CD14-positive monocyte (primary cell): ENCODE data around the gene LRPPRC. TPM values are rescaled to one million over a fixed set of nuclear protein-coding genes. Genes with fewer than 3 reads are reported as not detected.

Experiments
- DNase-seq, 3 donors: peaks; one replicate each; pipeline ENCODE4 v3.0.0-alpha.2; 2011 to 2022
- H2AFZ ChIP-seq: 2 replicates; pipeline ENCODE4 v1.6.0; 2012; ENCODE audit warnings: mild to moderate bottlenecking, low read depth, low read length, inconsistent platforms; ENCODE audit not compliant: insufficient read depth, poor library complexity, severe bottlenecking
- H3K27ac ChIP-seq, 2 donors: 1 replicate in 1 of 2; 2 replicates in 1 of 2; pipeline ENCODE4 v1.5.1; 2012 to 2013; ENCODE audit warnings: low read length in 2 of 2, control low read depth in 1 of 2, inconsistent platforms in 1 of 2, low read depth in 1 of 2, mild to moderate bottlenecking in 1 of 2
- H3K27me3 ChIP-seq, 2 donors: one replicate each; pipeline versions ENCODE4 v1.6.0 to v1.6.1; 2011 to 2013; ENCODE audit warnings: low read length in 2 of 2; ENCODE audit not compliant: control insufficient read depth in 2 of 2, insufficient read depth in 2 of 2
- H3K36me3 ChIP-seq, 2 donors: replicated peaks in 1 of 2; 1 replicate in 1 of 2; 2 replicates in 1 of 2; pipeline versions ENCODE4 v1.5.1 to v1.6.1; 2012 to 2013; ENCODE audit warnings: low read length in 2 of 2, control low read depth in 1 of 2, inconsistent platforms in 1 of 2, mild to moderate bottlenecking in 1 of 2; ENCODE audit not compliant: insufficient read depth in 2 of 2, control insufficient read depth in 1 of 2
- H3K4me1 ChIP-seq, 2 donors: 1 replicate in 1 of 2; 2 replicates in 1 of 2; pipeline versions ENCODE4 v1.5.1 to v1.6.1; 2012 to 2013; ENCODE audit warnings: low read length in 2 of 2, control low read depth in 1 of 2, inconsistent platforms in 1 of 2, mild to moderate bottlenecking in 1 of 2, moderate library complexity in 1 of 2; ENCODE audit not compliant: insufficient read depth in 2 of 2, control insufficient read depth in 1 of 2
- H3K4me2 ChIP-seq: replicated peaks from 2 replicates; pipeline ENCODE3; 2012; ENCODE audit warnings: low read length, moderate library complexity, mild to moderate bottlenecking; ENCODE audit not compliant: poor library complexity, severe bottlenecking; ENCODE audit errors: extremely low read depth
- H3K4me3 ChIP-seq, 3 experiments: fragments of 200-600 bp in 1 of 3; sonication (generic) in 1 of 3; replicated peaks in 1 of 3; 1 replicate in 2 of 3; 2 replicates in 1 of 3; pipeline ENCODE4 v1.5.1; 2011 to 2013; ENCODE audit warnings: low read length in 3 of 3, mild to moderate bottlenecking in 3 of 3, control low read depth in 2 of 3, low read depth in 2 of 3, inconsistent platforms in 1 of 3, moderate library complexity in 1 of 3
- H3K79me2 ChIP-seq: 2 replicates; pipeline ENCODE4 v1.6.0; 2012; ENCODE audit warnings: mild to moderate bottlenecking, control low read depth, inconsistent platforms, low read length, moderate library complexity; ENCODE audit not compliant: insufficient read depth
- H3K9ac ChIP-seq: 2 replicates; pipeline ENCODE4 v1.6.0; 2017; ENCODE audit warnings: low read length, mild to moderate bottlenecking; ENCODE audit not compliant: insufficient read depth, poor library complexity, severe bottlenecking
- H3K9me3 ChIP-seq, 2 donors: replicated peaks in 1 of 2; 1 replicate in 1 of 2; 2 replicates in 1 of 2; pipeline versions ENCODE4 v1.5.1 to v1.6.1; 2012 to 2013; ENCODE audit warnings: low read length in 2 of 2, control low read depth in 1 of 2; ENCODE audit not compliant: control insufficient read depth in 1 of 2, insufficient read depth in 1 of 2
- H4K20me1 ChIP-seq: 2 replicates; pipeline ENCODE4 v1.6.0; 2012; ENCODE audit warnings: mild to moderate bottlenecking, low read length, control low read depth, moderate library complexity; ENCODE audit not compliant: insufficient read depth
- H3K27ac Mint-ChIP-seq, 7 donors: one replicate each; pipeline ENCODE4 v1.8.0; 2020; ENCODE audit warnings: mild to moderate bottlenecking in 7 of 7, mixed read lengths in 7 of 7, moderate library complexity in 6 of 7, inconsistent platforms in 2 of 7
- H3K27me3 Mint-ChIP-seq, 3 donors: one replicate each; pipeline ENCODE4 v1.8.0; 2021 to 2022; ENCODE audit warnings: low read depth in 3 of 3, mild to moderate bottlenecking in 3 of 3, mixed read lengths in 3 of 3, moderate library complexity in 3 of 3, inconsistent platforms in 1 of 3
- H3K36me3 Mint-ChIP-seq, 2 donors: one replicate each; pipeline ENCODE4 v1.8.0; 2020; ENCODE audit warnings: mixed read lengths in 2 of 2, inconsistent platforms in 1 of 2, mild to moderate bottlenecking in 1 of 2
- H3K4me1 Mint-ChIP-seq: one replicate; pipeline ENCODE4 v1.8.0; 2020; ENCODE audit warnings: mild to moderate bottlenecking, mixed read lengths
- H3K4me3 Mint-ChIP-seq, 2 donors: one replicate each; pipeline ENCODE4 v1.8.0; 2020; ENCODE audit warnings: mild to moderate bottlenecking in 2 of 2, mixed read lengths in 2 of 2, moderate library complexity in 1 of 2
- H3K9me3 Mint-ChIP-seq, 7 donors: one replicate each; pipeline ENCODE4 v1.8.0; 2020 to 2022; ENCODE audit warnings: mixed read lengths in 7 of 7, mild to moderate bottlenecking in 6 of 7, moderate library complexity in 6 of 7, inconsistent platforms in 2 of 7
- intact Hi-C, 2 donors: fragments of 100-400 bp; cut with micrococcal nuclease; formaldehyde crosslinking; loops; one replicate each; pipeline versions ENCODE4 v1.15.0 to v1.15.1; 2023
- polyA plus RNA-seq, 3 donors: library from polyadenylated mRNA; depleted of rRNA in 1 of 3; unstranded in 2 of 3; stranded (reverse) in 1 of 3; fragments of 300-500 nt in 2 of 3; fragments of >200 nt in 1 of 3; fragmentation: Illumina TruSeq in 2 of 3; gene quantifications; 1 replicate in 2 of 3; 2 replicates in 1 of 3; pipeline ENCODE4 v1.2.3, GENCODE V29; 2012 to 2021
- TF ChIP-seq, protein P1 (sequence below): fragments of 200-600 bp; IDR thresholded peaks from one replicate; pipeline ENCODE4 v1.8.0; 2022; ENCODE audit warnings: antibody characterized with exemption, mild to moderate bottlenecking

The LRPPRC gene
- polyA plus RNA-seq, 3 donors = 15.5 to 25.0 (median 24.8) TPM

DNA sequence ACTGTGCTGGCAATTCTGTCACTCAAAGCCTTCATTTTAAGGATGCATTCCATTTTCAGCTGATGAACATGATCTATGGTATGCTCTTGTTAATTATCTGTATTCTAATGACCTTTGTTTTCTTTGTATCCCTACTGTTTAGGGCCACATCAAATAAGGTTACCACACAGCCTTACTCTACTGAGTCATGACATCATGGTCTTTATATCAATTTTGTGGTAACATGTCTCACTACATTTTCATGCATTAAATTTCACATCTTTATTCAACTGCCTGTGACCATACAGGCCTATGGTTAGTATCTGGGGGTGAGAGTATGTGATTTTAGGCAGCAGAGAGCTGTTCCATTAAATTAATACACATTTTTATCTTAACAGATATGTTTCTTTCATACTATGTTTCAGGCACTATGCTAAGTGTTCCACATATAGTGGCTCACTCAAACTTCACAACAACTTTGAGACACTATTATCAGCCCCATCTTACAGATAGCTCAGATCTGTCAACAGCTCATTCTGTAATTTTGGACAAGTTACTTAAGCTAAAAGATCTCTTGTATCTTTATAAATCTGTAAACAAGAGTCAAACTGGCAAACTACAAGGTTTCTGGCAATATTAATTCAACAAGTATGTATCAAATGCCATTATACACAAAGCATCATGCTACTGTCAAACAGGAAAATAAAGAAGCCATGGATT is 18.0 kb downstream of the LRPPRC start:
- H3K27me3 Mint-ChIP-seq = no peaks in the 10 kb centered on the region
- TF ChIP-seq, protein P1, sequence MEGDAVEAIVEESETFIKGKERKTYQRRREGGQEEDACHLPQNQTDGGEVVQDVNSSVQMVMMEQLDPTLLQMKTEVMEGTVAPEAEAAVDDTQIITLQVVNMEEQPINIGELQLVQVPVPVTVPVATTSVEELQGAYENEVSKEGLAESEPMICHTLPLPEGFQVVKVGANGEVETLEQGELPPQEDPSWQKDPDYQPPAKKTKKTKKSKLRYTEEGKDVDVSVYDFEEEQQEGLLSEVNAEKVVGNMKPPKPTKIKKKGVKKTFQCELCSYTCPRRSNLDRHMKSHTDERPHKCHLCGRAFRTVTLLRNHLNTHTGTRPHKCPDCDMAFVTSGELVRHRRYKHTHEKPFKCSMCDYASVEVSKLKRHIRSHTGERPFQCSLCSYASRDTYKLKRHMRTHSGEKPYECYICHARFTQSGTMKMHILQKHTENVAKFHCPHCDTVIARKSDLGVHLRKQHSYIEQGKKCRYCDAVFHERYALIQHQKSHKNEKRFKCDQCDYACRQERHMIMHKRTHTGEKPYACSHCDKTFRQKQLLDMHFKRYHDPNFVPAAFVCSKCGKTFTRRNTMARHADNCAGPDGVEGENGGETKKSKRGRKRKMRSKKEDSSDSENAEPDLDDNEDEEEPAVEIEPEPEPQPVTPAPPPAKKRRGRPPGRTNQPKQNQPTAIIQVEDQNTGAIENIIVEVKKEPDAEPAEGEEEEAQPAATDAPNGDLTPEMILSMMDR = no peak
- H3K4me1 Mint-ChIP-seq = no peaks in the 10 kb centered on the region
- no peak overlapping the region for H3K27ac Mint-ChIP-seq
- no peak for DNase-seq
- no peak overlapping the region for H3K27ac ChIP-seq
- intact Hi-C loops = no loop called here
- peaks cover 84 to 94% of the 10 kb centered on the region in 2 donors for H3K36me3 ChIP-seq
- H3K9me3 ChIP-seq = no peaks in the 10 kb centered on the region
- no peak overlapping the region for H2AFZ ChIP-seq
- H3K36me3 Mint-ChIP-seq = peaks cover 62 to 79% of the 10 kb centered on the region in 2 donors
- no peak overlapping the region for H3K4me3 Mint-ChIP-seq
- H3K4me1 ChIP-seq = no peaks in the 10 kb centered on the region
- H3K9ac ChIP-seq = no peak overlapping the region
- no peaks in the 10 kb centered on the region for H3K79me2 ChIP-seq
- H3K4me3 ChIP-seq = no peak overlapping the region
- no peaks in the 10 kb centered on the region for H4K20me1 ChIP-seq
- peaks cover 0 to 1% (median 0%) of the 10 kb centered on the region in 7 donors for H3K9me3 Mint-ChIP-seq
- no peak overlapping the region for H3K4me2 ChIP-seq
- H3K27me3 ChIP-seq = no peaks in the 10 kb centered on the region

DNA sequence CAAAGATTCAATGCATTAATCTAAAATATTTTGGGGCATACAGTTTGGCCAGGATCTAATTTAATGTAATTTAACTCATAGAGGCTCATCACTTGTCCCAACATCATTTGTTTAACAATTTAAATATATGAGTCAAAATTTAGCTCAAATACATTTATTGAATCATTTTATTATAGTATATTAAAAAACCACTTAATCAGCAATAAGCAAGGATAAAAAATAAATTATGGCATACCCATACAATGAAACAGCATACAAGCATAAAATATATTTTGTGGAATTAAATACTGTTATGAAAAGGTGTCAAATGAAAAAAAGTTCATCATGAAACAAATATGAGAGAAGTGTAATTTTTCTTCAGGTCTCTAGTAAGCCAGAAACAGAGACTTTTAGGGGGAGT is 34.9 kb downstream of the LRPPRC start:
- Mint-ChIP-seq H3K4me3 (no peak overlapping the region), H3K36me3 (peaks cover 77 to 87% of the 10 kb centered on the region in 2 donors), H3K27ac (no peak overlapping the region), H3K27me3 (no peaks in the 10 kb centered on the region), H3K4me1 (no peaks in the 10 kb centered on the region), H3K9me3 (no peaks in the 10 kb centered on the region)
- Histone ChIP-seq H3K36me3 (peaks cover 88 to 94% of the 10 kb centered on the region in 2 donors), H3K9me3 (no peaks in the 10 kb centered on the region), H2AFZ (no peak overlapping the region), H3K27me3 (no peaks in the 10 kb centered on the region), H3K9ac (no peak overlapping the region), H3K79me2 (no peaks in the 10 kb centered on the region), H3K27ac (no peak overlapping the region), H3K4me3 (no peak overlapping the region), H3K4me1 (no peaks in the 10 kb centered on the region), H4K20me1 (no peaks in the 10 kb centered on the region), H3K4me2 (no peak overlapping the region)
- TF ChIP-seq, protein P1 = no peak
- intact Hi-C loops = no loop called here
- no peak for DNase-seq
